ENCODE data around the gene FGF14.

The FGF14 gene

DNA sequence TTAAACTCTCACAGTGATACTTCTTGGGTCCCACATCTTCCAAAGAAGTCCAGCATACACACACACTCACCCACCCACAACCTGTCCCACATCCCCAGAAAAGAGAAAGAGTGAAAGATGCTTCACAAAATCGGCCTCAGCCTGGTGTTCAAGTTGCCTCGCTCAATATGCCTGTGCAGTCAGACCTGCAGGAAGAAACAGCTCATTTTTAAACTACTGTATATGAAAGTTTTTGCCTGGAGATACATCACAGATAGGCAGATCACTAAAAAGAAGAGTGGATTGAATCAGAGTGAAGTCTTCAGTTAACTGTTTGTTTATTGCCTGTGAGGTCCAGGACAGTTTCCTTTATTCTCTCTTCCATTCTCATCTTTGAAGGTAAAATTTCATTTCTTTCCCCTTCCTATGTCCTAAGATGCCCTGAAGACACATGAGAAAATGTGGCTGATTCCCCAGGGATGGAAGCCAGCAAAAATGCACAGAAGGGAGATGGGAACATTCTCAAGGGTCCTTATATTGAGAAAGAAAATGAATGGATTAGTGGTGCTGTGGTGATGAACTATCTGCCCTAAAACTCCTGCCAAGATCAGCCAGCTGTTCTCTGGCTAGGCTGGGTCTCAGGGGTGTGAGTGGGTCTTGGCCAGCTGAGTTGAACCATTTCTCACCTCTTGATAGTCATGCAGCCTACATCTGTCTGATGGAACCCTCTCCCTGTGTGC lies 690.4 kb downstream of the FGF14 start:
- TF ChIP-seq, protein P1, sequence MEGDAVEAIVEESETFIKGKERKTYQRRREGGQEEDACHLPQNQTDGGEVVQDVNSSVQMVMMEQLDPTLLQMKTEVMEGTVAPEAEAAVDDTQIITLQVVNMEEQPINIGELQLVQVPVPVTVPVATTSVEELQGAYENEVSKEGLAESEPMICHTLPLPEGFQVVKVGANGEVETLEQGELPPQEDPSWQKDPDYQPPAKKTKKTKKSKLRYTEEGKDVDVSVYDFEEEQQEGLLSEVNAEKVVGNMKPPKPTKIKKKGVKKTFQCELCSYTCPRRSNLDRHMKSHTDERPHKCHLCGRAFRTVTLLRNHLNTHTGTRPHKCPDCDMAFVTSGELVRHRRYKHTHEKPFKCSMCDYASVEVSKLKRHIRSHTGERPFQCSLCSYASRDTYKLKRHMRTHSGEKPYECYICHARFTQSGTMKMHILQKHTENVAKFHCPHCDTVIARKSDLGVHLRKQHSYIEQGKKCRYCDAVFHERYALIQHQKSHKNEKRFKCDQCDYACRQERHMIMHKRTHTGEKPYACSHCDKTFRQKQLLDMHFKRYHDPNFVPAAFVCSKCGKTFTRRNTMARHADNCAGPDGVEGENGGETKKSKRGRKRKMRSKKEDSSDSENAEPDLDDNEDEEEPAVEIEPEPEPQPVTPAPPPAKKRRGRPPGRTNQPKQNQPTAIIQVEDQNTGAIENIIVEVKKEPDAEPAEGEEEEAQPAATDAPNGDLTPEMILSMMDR (IDR thresholded peaks at IDR 0.05; ENCODE audit: low read length, missing control alignments), result no peak
- DNase-seq (ENCODE audit: low read depth), result no peak

DNA sequence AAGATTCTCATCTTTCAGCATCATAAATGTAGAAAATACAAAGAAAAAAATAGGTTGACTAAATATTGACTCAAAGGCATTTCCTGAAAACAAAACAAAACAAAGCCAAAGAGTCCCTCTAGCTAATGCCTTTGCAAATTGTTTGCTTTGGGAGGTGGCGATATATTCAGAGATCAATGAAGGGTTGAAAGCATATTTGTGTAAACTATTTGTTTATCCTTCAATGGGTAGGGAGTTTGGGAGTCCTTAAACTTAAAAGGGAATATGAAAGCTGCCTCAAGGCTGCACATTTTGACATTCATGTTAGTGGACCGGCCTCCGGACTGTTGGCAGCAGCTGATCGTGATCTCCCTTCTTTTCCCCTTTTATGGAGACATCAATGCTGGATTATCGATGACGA lies 691.9 kb downstream of the FGF14 start:
- TF ChIP-seq, protein P1 (IDR thresholded peaks at IDR 0.05; ENCODE audit: low read length, missing control alignments), result no peak
- no peak overlapping the region for H3K4me3 ChIP-seq (replicated peaks; ENCODE audit: low read depth, low read length)
- DNase-seq (ENCODE audit: low read depth), result no peak

More for the DNA sequence above, 690.4 kb downstream of the FGF14 start:
- no peak overlapping the region for H3K4me3 ChIP-seq (replicated peaks; ENCODE audit: low read depth, low read length)

DNA sequence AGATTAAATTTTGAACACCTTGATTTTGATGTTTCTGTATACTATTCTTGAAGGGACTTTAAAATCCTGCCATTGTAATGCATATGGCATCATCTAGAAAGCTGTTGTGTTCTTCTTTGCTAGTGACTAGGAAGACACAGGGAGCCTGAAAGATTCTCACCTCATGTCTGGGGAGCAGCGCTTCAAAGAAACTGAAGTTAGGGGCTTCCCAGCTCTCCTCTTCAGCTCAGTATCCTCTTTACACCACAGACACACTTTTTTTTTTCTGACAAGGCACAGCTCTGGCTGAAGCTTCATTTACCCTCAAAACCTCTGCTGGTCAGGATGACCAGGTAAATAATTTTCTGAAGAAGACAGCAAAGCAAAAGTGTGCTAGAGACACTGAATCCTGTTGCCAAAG lies 693.7 kb downstream of the FGF14 start:
- H3K4me3 ChIP-seq (replicated peaks; ENCODE audit: low read depth, low read length), result no peak overlapping the region
- TF ChIP-seq, protein P1 (IDR thresholded peaks at IDR 0.05; ENCODE audit: low read length, missing control alignments), result no peak
- DNase-seq (ENCODE audit: low read depth), result no peak

DNA sequence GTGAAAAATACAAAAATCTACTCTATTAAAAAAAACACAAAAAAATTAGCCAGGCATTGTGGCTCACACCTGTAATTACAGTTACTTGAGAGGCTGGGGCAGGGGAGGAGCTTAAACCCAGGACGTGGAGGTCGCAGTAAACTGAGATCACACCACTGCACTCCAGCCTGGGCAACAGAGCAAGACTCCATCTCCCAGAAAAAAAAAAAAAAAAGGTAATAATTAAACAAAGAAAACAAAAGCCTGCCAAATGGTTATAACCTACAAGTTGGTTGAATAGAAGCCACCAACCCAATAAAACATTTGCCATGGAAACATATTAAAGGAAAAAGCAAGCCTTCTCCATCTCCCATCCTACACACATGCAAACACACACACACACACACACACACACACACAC lies 694.2 kb downstream of the FGF14 start:
- DNase-seq (ENCODE audit: low read depth), result no peak
- TF ChIP-seq, protein P1 (IDR thresholded peaks at IDR 0.05; ENCODE audit: low read length, missing control alignments), result no peak
- H3K4me3 ChIP-seq (replicated peaks; ENCODE audit: low read depth, low read length), result no peak overlapping the region

DNA sequence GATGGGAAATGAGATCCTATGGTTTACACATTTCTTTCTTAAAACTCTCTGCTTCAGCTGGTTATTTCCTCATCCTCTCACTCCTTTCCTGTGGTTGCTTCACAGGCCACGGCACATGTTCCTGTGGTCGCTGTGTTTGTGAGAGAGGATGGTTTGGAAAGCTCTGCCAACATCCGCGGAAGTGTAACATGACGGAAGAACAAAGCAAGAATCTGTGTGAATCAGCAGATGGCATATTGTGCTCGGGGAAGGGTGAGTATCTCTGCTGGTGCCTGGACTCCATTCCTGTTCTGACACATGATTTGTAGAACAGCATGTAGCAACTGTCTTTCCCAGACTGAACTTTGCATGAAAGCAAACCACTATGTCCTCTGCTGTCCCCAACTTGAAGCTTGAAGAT lies 695.2 kb downstream of the FGF14 start:
- no peak overlapping the region for H3K4me3 ChIP-seq (replicated peaks; ENCODE audit: low read depth, low read length)
- peak; percentile 81 for DNase-seq (ENCODE audit: low read depth)
- TF ChIP-seq, protein P1 (IDR thresholded peaks at IDR 0.05; ENCODE audit: low read length, missing control alignments), result no peak

DNA sequence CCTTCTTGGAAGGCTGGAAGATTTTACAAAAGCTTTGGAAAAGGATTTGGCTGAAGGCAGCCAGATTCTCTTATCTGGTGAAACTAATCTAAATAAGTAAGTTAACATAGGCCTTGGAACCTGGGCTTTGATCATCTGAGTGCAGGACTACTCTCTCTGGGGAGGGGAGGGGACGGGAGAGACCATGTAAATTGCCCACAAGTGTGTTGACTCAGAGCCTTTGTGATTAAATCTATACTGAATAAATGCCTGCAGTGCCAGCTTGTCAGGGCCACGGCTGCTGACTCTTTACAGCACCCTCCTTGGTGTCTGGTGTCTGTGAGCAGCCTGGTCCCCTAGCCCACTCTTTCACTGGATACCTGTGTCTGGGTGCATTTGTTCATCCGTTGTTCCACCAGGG lies 698.0 kb downstream of the FGF14 start:
- H3K4me3 ChIP-seq (replicated peaks; ENCODE audit: low read depth, low read length), result no peak overlapping the region
- TF ChIP-seq, protein P1 (IDR thresholded peaks at IDR 0.05; ENCODE audit: low read length, missing control alignments), result no peak
- no peak for DNase-seq (ENCODE audit: low read depth)

DNA sequence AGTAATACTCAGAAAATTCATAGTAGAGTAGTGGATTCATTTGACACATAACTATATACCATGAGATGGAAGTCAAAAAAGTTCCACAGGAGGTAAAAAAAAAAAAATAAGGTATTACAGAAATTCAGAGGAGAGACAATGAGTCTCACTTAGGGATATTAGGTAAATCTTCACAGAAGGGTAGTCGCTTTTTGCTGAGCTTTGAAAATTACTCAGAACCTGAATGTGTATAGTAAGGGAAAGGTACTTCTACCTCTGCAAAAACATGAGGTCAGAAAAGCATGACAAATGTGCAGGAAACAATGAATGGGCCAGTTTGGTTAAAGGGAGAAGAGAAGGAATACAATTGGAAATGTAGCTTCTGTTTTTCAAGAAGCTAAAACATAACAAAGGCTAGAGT lies 698.8 kb downstream of the FGF14 start:
- TF ChIP-seq, protein P1 (IDR thresholded peaks at IDR 0.05; ENCODE audit: low read length, missing control alignments), result no peak

More for the DNA sequence above, 698.8 kb downstream of the FGF14 start:
- DNase-seq (ENCODE audit: low read depth), result no peak
- no peak overlapping the region for H3K4me3 ChIP-seq (replicated peaks; ENCODE audit: low read depth, low read length)
